ENCODE measurements around the gene SPEG. TPM values are rescaled to one million over a fixed set of nuclear protein-coding genes. Genes with fewer than 3 reads are reported as not detected.
A peak's percentile ranks its signal among the peaks of the same experiment; 100 is the strongest.

Gene SPEG
- total and polyA plus RNA-seq, 2 of the 8 experiments (the other 6 are each of a cell fraction or from before 2014, with no cell fraction given), result 19.9 to 32.0 TPM

- TF ChIP-seq EP300 (IDR thresholded peaks at IDR 0.05; ENCODE audit: borderline replicate concordance in 1 of 2, low read depth in 2 of 2, low read length in 2 of 2) (no peak), SP4 (IDR thresholded peaks at IDR 0.05; ENCODE audit: low read length) (no peak), TAF7 (optimal IDR thresholded peaks at IDR 0.05; ENCODE audit: borderline replicate concordance, low read depth, low read length) (no peak), SP1 (IDR thresholded peaks at IDR 0.05; ENCODE audit: low read depth, low read length) (no peak), GABPA (IDR thresholded peaks at IDR 0.05; ENCODE audit: borderline replicate concordance, insufficient read depth, low read length) (no peak), POLR2AphosphoS5 (IDR thresholded peaks at IDR 0.05; ENCODE audit: low read depth, low read length) (no peak), SP2 (IDR thresholded peaks at IDR 0.05; ENCODE audit: low read length) (no peak), GTF2F1 (IDR thresholded peaks at IDR 0.05; ENCODE audit: borderline replicate concordance, low read depth, low read length) (no peak), ATF3 (IDR thresholded peaks at IDR 0.05; ENCODE audit: insufficient read depth, low read depth, low read length) (no peak)
- TF ChIP-seq, protein P1, sequence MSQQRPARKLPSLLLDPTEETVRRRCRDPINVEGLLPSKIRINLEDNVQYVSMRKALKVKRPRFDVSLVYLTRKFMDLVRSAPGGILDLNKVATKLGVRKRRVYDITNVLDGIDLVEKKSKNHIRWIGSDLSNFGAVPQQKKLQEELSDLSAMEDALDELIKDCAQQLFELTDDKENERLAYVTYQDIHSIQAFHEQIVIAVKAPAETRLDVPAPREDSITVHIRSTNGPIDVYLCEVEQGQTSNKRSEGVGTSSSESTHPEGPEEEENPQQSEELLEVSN (IDR thresholded peaks at IDR 0.05), result peak; percentile 70
Observed at GRCh38 chr2:219522111-219523030, 87.7 kb downstream of the SPEG start (continued).
